GM19043 (cell line): Measurements from ENCODE around the gene SYCP1.
"Not testable (repeated sequence)": the region's sequence is repeated elsewhere in the genome, so short reads cannot be mapped to it uniquely, and the experiment has no call there.

Source experiments
- ATAC-seq: cut with Tn5 transposase; IDR thresholded peaks from one replicate; pipeline ENCODE4 v1.9.1; 2021; ENCODE audit warnings: low read depth; ENCODE audit not compliant: unreplicated experiment

Gene SYCP1

GRCh38 chr1:114854693-114855320 lies at the start of gene SYCP1:
SYCP1 (plus strand) TSS chr1:114854863; CDS start chr1:114855465, 602 bp downstream.
- ATAC-seq: no peak

GRCh38 chr1:114819869-114820268 lies 34.8 kb upstream of the SYCP1 start:
- ATAC-seq: no peak

- no peak for ATAC-seq
Measured at GRCh38 chr1:114820392-114820791, 34.3 kb upstream of the SYCP1 start.

- no peak for ATAC-seq
Measured at GRCh38 chr1:114821978-114822377, 32.7 kb upstream of the SYCP1 start.

GRCh38 chr1:114828251-114828650 lies 26.4 kb upstream of the SYCP1 start:
- ATAC-seq: no peak

- not testable (repeated sequence) for ATAC-seq
Measured at GRCh38 chr1:114830075-114830474, 24.6 kb upstream of the SYCP1 start.

- no peak for ATAC-seq
Measured at GRCh38 chr1:114831276-114831994, 23.2 kb upstream of the SYCP1 start.

- no peak for ATAC-seq
Measured at GRCh38 chr1:114832057-114832456, 22.6 kb upstream of the SYCP1 start.

- ATAC-seq: no peak
Measured at GRCh38 chr1:114833421-114833820, 21.2 kb upstream of the SYCP1 start.

GRCh38 chr1:114844270-114844669 lies 10.4 kb upstream of the SYCP1 start:
- no peak for ATAC-seq

GRCh38 chr1:114853584-114853983 lies 1.1 kb upstream of the SYCP1 start:
- ATAC-seq: no peak

GRCh38 chr1:114861384-114861783 lies 6.7 kb downstream of the SYCP1 start:
- no peak for ATAC-seq

GRCh38 chr1:114892194-114892918 lies 37.7 kb downstream of the SYCP1 start:
- no peak for ATAC-seq

GRCh38 chr1:114896795-114897194 lies 42.1 kb downstream of the SYCP1 start:
- no peak for ATAC-seq

GRCh38 chr1:114901814-114902213 lies 47.2 kb downstream of the SYCP1 start:
- ATAC-seq: no peak

GRCh38 chr1:114902343-114902742 lies 47.7 kb downstream of the SYCP1 start:
- ATAC-seq: no peak

GRCh38 chr1:114903480-114903879 lies 48.8 kb downstream of the SYCP1 start:
- no peak for ATAC-seq

- not testable (repeated sequence) for ATAC-seq
Measured at GRCh38 chr1:114915720-114916119, 61.1 kb downstream of the SYCP1 start.

- no peak for ATAC-seq
Measured at GRCh38 chr1:114926607-114927006, 71.9 kb downstream of the SYCP1 start.

GRCh38 chr1:114927401-114927800 lies 72.7 kb downstream of the SYCP1 start:
- ATAC-seq: no peak

GRCh38 chr1:114956570-114956969 lies 101.9 kb downstream of the SYCP1 start:
- ATAC-seq: no peak

GRCh38 chr1:114959423-114959822 lies 104.8 kb downstream of the SYCP1 start:
- no peak for ATAC-seq
